Testis (tissue), 3 donors: ENCODE results near the gene ERI3. TPM values are rescaled to one million over a fixed set of nuclear protein-coding genes. Genes with fewer than 3 reads are reported as not detected.

Source experiments
- DNase-seq: peaks from one replicate; pipeline ENCODE4 v3.0.0-alpha.2; 2019
- H3K27ac ChIP-seq, 2 donors: fragments of 200-600 bp; sonication (generic); one replicate each; pipeline ENCODE4 v1.5.1; 2019
- H3K27me3 ChIP-seq: fragments of 200-600 bp; sonication (generic); one replicate; pipeline ENCODE4 v1.5.1; 2019
- H3K36me3 ChIP-seq: fragments of 200-600 bp; sonication (generic); one replicate; pipeline ENCODE4 v1.5.1; 2017; ENCODE audit warnings: low read depth; ENCODE audit errors: missing control alignments
- H3K4me1 ChIP-seq: fragments of 200-600 bp; sonication (generic); one replicate; pipeline ENCODE4 v1.5.1; 2019
- H3K4me3 ChIP-seq, 2 donors: fragments of 200-600 bp; sonication (generic); one replicate each; pipeline ENCODE4 v1.5.1; 2017 to 2019
- H3K9me3 ChIP-seq: fragments of 200-600 bp; sonication (generic); one replicate; pipeline ENCODE4 v1.5.1; 2017
- POLR2A ChIP-seq: fragments of 450-650 bp; IDR thresholded peaks from one replicate; pipeline ENCODE4 v1.6.1; 2017; ENCODE audit warnings: antibody characterized with exemption, mild to moderate bottlenecking, moderate library complexity
- WGBS, 2 donors: methylation state at CpG; one replicate each; pipeline ENCODE4 v1.1.5; 2018; 5-methylcytosine and 5-hydroxymethylcytosine counted together
- intact Hi-C: fragments of 100-400 bp; cut with DNase I; formaldehyde crosslinking; loops from one replicate; pipeline ENCODE4 v1.15.1; 2023; ENCODE audit warnings: low total_unique reads
- polyA plus RNA-seq: library from polyadenylated mRNA; stranded (reverse); fragments of 350-450 nt; fragmentation: Illumina TruSeq; extraction: RNeasy Lipid Tissue Mini Kit (QIAGEN cat#74804); gene quantifications from one replicate; pipeline ENCODE4 v1.2.3, GENCODE V29; 2014; ENCODE audit warnings: low read depth, low replicate concordance; ENCODE audit not compliant: insufficient read depth
- total RNA-seq, 2 donors: library from RNA; depleted of rRNA; stranded (reverse); fragments of >200 nt; gene quantifications; one replicate each; pipeline ENCODE4 v1.2.3, GENCODE V29; 2016
- TF ChIP-seq, protein P1 (sequence below), 3 experiments: fragments of 450-650 bp in 2 of 3; fragments of 200-600 bp in 1 of 3; sonication (generic) in 1 of 3; IDR thresholded peaks; one replicate each; pipeline ENCODE4 v1.5.1; 2016 to 2019; ENCODE audit warnings: antibody characterized with exemption in 3 of 3, mild to moderate bottlenecking in 2 of 3, moderate library complexity in 1 of 3

The ERI3 gene
- total and polyA plus RNA-seq, 3 donors from 2014 or later, result 104 to 140 (median 109) TPM

DNA sequence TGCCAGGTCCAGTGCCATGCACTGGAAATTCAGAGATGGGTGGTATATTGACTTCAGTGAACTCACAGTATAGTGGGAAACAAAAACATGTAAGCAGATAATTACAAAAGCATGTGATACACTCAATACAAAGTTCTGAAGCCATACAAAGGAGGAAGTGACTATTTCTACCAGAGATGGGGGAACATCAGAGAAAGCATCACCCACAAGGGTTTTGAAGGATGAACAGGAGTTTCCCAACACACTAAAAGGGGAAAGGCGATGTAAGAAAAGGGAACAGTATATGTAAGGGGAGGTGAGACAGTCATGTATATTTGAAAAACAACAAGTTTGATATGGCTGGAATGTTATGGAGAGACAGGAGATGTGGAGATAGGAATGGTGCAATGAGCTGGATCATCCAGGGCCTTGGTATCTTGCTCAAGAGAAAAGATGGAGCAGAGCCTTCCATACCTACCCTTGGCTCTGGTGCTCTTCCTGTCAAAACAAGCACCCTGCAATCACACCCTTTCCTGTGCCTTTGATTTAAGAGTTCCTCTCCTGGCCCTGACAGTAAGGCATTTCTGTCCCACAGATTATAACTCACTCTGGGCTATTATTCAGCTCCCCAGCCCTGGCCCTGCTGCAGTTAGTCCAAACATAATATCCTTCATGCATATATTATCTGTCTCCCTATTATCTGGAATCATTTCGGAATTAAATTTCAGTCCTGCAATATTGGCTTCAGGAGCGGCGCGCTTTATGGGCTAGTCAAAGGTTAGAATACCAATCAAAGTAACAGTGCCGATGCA, 81.3 kb downstream of the ERI3 start:
- H3K4me1 ChIP-seq, result peaks cover 7% of the 10 kb centered on the region
- no peak overlapping the region for H3K27ac ChIP-seq
- no peak for DNase-seq
- intact Hi-C loops, result no loop called here
- no peaks in the 10 kb centered on the region for H3K36me3 ChIP-seq
- WGBS, 2 donors, result 91% methylated on average over 6 of the region's 6 CpGs
- H3K4me3 ChIP-seq, result no peak overlapping the region
- TF ChIP-seq POLR2A, result no peak
- TF ChIP-seq, protein P1, sequence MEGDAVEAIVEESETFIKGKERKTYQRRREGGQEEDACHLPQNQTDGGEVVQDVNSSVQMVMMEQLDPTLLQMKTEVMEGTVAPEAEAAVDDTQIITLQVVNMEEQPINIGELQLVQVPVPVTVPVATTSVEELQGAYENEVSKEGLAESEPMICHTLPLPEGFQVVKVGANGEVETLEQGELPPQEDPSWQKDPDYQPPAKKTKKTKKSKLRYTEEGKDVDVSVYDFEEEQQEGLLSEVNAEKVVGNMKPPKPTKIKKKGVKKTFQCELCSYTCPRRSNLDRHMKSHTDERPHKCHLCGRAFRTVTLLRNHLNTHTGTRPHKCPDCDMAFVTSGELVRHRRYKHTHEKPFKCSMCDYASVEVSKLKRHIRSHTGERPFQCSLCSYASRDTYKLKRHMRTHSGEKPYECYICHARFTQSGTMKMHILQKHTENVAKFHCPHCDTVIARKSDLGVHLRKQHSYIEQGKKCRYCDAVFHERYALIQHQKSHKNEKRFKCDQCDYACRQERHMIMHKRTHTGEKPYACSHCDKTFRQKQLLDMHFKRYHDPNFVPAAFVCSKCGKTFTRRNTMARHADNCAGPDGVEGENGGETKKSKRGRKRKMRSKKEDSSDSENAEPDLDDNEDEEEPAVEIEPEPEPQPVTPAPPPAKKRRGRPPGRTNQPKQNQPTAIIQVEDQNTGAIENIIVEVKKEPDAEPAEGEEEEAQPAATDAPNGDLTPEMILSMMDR (IDR thresholded peaks at IDR 0.05), result no peak
- no peaks in the 10 kb centered on the region for H3K27me3 ChIP-seq
- H3K9me3 ChIP-seq, result no peaks in the 10 kb centered on the region

DNA sequence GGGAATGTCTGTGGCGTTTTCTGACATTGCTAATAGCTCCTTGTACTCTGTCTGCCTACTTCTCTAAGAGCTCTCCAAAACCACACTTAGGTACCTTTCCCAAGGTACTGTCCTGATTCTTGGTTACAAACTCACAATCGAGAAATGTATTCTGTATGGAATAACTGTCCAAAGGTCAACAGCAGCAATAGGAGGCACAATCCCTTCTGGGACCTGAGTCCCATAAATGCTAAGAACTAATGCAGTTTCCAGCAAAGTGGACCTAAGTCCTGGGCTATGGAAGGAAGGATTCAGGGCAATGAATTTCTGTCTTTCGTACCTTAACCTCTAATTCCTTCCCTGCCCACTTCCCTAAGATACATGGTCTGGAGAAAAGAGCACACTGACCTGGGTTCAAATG, 82.1 kb downstream of the ERI3 start:
- WGBS, 2 donors, result 91 to 97% methylated on average over 3 of the region's 3 CpGs

DNA sequence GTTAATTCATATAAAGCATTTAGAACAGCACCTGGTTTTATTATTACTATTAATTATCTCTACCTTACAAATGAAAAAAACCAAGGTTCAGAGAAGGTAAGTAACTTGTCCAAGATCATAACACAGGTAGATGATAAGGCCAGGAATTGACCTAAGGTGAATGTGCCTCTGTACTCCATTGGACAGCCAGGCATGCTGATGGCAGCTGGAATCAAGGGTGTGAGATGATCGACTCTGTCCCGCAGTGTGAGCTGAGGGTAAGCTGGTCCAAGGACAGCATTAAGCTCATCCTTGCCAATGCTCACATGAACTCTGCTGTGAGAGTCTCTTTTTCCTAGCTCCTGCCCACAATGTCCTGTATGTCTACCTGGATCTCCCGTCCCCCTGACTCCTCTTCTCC, 83.4 kb downstream of the ERI3 start:
- Histone ChIP-seq H3K4me1 (peaks cover 3% of the 10 kb centered on the region), H3K4me3 (no peak overlapping the region), H3K27ac (no peak overlapping the region), H3K36me3 (no peaks in the 10 kb centered on the region), H3K27me3 (no peaks in the 10 kb centered on the region), H3K9me3 (no peaks in the 10 kb centered on the region)
- intact Hi-C loops, result no loop called here
- no peak for DNase-seq
- WGBS, 2 donors, result 84 to 96% methylated on average over 3 of the region's 3 CpGs
- TF ChIP-seq POLR2A, result no peak
- TF ChIP-seq, protein P1 (IDR thresholded peaks at IDR 0.05), result no peak

More for the DNA sequence above, 82.1 kb downstream of the ERI3 start:
- no peak for TF ChIP-seq POLR2A
- TF ChIP-seq, protein P1 (IDR thresholded peaks at IDR 0.05), result no peak
- no peak for DNase-seq
- no peaks in the 10 kb centered on the region for H3K36me3 ChIP-seq
- H3K27ac ChIP-seq, result no peak overlapping the region
- peaks cover 7% of the 10 kb centered on the region for H3K4me1 ChIP-seq
- no peaks in the 10 kb centered on the region for H3K9me3 ChIP-seq
- H3K27me3 ChIP-seq, result no peaks in the 10 kb centered on the region
- intact Hi-C loops, result no loop called here
- no peak overlapping the region for H3K4me3 ChIP-seq

DNA sequence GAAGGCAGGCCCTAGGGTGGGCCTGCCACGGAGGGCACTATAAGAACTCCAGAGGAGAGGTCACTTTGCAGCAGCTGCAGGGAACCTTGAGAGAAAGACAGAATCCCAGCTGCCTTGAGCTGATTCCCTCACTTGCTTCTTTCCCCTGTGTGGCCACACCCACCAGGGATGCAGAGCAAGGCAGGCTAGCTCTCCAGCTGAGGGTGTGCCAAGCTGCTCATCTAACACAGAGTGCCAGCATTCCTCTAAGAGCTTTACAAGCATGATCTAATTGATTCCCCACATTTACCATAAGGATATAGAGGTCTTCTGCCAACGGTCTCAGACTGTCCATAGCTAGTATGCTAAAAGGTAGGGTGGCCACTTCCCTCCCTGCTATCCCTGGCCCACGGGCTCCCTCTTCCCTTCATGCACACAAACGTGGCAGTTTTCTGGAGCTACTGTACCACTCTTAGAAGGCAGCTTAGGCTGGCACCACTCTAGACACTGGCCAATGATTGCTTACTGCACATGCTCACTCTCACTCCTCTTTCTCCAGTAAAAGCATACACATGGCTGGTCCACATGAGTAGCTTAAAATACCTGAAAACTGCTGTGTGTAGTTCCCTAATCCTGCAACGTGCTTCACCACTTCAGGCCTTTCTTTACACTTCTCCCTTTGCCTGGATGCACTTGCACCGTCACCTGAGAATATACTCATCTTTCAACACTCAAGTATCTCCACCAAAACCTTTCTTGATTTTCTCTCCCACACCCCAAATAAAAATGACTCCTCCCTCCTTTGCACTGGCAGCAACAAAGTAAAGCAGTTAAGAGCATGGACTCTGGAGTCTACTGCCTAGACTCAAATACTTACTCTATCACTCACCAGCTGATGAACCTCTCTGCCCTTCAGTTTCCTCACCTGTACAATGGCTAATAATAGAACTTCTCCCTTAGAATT, 84.1 kb downstream of the ERI3 start:
- intact Hi-C loops, result no loop called here
- no peaks in the 10 kb centered on the region for H3K27me3 ChIP-seq
- no peak overlapping the region for H3K4me3 ChIP-seq
- TF ChIP-seq, protein P1 (IDR thresholded peaks at IDR 0.05), result no peak
- H3K4me1 ChIP-seq, result peaks cover 3% of the 10 kb centered on the region
- H3K36me3 ChIP-seq, result no peaks in the 10 kb centered on the region
- 76 to 85% methylated on average over 6 of the region's 6 CpGs for WGBS, 2 donors
- H3K9me3 ChIP-seq, result no peaks in the 10 kb centered on the region
- H3K27ac ChIP-seq, result no peak overlapping the region
- DNase-seq, result no peak
